GM19467 (cell line): ENCODE results near the gene PNMA1.

ENCODE experiments used
- ATAC-seq: cut with Tn5 transposase; IDR thresholded peaks from one replicate; pipeline ENCODE4 v1.9.1; 2021; ENCODE audit warnings: mild to moderate bottlenecking, moderate library complexity; ENCODE audit not compliant: unreplicated experiment

Gene PNMA1

GRCh38 chr14:73739174-73739898, 25.2 kb upstream of the PNMA1 start:
- ATAC-seq, result no peak

DNA sequence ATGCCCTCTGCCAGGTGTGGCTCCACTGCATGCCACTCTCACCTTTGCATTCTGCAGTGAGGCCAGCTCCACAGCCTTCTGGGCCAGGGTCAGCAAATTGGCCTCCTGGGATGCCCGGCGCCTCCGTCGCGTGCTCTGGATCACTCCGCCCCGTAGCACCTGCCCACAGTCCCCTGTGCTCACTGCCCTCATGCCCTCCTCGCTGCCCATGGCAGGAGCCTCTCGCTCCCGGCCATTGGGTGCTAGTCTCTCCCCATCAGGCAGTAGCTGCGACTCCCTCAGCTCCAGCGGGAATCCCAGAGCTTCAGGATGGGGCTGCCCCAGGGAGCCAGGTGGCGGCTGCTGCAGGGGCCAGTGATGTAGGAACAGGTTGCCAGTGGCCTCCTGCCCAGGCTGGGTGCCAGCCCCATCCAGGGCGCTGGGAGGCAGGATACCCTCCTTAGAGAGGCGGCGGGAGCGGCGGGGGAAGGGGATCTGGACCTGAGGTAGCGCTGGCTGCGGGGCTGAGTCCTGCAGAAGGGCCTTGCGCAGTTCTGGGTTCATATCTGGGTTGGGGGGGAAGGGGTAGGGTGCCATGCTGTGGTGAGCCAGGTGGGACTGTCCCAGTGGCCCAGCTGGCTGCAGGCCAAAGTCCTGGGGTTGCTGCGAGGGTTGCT, 24.5 kb upstream of the PNMA1 start:
- ATAC-seq, result no peak

- ATAC-seq, result no peak
Measured at GRCh38 chr14:73736842-73737241, 22.7 kb upstream of the PNMA1 start.

- no peak for ATAC-seq
Measured at GRCh38 chr14:73732006-73732405, 17.8 kb upstream of the PNMA1 start.

DNA sequence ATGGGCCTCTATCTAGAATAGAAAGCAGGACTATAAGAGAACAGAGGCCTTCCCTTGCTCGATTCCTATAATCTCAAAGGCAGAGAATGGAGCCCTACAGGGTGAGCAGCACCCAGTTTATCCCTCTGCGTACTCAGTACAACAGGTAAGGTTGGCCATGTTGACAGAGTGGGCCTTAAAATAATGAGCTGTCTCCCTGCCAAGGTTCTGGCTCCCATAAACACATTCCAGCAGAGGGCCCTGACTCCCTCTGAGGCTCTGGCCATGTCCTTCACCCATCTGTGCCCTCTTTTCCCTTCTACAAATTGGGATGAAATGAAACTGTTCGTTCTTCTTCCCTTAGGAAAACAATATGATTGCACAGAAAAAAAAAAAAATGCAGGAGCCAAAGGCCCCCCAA, 16.9 kb upstream of the PNMA1 start:
- no peak for ATAC-seq

DNA sequence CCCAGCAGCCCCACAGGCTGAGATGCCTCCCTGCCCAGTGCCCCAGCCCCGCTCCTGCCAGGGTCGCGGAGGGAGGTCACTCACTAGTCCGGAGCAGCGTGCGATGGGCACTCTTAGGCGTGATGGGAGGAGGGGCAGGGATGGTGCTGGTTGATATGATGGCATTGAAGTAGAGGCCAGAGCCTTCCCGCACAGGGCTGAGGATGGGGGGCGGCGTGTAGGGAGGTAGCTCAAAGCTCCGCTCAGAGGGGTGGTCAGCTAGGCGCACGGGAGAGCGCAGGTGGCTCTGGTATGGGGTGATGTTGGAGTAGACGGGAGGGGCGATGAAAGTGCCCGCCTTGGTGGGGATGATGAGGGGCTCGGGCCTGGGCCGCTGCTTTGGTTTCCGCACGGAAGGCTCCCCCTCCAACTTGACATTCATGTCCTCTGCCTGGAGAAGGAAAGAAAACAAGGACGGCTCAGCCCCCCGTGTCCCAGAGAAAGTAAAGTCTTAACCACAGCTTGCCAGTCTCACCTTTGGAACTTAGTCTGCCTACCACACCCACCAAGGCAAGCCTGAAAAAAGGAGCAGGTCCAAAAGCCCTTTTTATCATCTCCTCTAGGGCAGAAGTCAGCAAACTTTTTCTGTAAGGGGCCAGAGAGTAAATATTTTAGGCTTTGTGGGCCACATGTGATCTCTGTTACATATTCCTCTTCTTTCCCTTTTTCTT, 15.5 kb upstream of the PNMA1 start:
- ATAC-seq, result no peak

DNA sequence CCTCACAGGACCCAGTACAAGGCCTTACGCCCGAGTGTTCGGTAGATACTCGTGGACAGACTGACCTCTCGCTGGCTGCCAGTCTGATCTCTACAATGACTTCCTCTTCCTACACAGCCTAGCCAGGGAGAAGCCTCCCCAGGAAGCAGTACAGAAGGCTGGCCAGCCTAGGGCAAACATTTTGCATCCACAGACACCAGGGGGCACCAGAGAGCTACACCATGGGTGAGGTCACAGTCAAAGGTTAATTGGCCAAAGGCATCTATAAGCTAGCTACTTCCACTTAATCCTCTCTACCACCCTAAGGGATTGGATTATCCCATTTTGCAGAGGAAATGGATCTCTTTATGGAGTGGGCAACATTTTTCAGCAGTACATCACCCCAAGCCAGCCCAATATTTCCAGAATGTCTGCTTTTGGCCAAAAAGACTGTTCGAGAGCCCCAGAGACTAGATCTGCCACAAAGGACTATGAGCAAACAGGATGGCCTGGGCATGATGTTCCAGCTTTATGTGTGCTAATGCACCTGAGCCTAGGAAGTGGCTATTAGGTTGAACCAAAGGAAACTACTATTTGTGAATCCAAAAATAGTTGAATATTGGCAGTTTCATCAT, 14.6 kb upstream of the PNMA1 start:
- no peak for ATAC-seq

DNA sequence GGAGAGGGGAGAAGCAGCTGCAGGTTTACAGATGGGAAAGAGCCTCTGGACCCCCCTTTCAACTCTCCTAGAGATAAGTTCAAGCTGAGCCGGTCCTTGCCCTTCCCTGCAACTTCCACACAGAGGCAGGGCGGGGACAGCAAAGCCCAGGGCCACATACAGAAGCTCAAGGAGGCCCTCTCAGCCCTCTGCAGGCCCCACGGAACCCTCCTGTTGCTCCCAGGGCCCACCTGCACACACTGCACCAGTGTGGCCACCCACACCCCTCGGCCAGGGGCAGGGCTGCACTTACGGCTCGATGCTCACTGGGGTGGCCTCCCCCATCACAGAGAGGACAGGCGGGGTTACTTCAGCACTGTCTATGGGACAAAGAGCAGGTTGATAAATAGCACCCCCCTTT, 13.0 kb upstream of the PNMA1 start:
- no peak for ATAC-seq

GRCh38 chr14:73726025-73726961, 12.1 kb upstream of the PNMA1 start:
- no peak for ATAC-seq

DNA sequence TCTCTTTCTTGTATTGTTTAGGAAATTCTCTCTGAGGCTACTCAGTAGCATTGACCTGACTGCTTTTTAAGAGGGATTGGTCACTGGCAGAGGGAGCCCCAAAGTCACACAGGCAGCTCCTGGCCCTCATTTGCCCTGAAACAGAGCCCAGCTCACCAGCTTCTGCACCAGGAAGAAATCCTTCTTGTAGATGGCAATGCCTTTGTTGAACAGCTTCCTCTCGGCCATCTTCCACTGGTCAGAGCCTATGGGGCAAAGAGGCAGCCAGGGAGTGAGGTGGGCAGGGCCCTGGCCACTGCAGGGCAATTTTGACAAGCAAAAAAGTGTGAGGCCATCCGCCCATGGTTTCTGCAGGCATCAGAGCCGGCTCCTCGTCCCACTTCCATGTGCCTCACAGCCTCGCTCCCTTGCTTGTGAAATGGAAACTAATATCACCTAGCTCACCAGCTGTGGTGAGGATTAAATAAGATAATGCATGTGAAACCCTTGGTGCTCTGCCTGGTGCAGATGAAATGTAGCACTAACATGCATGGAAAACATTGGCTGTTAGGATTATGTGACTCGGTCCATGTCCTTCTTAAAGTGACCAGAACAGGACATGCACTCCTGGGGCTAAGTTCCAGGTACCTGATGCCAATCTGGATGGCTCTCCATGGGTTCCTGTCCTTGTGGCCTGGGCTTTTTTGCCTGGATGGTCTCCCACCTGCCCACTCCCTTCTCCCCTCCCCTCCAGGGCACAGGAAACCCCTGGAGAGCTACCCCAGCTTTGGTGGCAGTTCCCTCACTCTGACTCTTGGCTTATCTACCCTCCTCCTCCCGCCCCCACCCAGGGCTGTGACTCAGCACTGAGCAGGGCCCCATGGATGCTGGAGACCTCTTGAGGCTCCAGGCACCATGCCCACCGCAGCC, 11.2 kb upstream of the PNMA1 start:
- ATAC-seq, result no peak

DNA sequence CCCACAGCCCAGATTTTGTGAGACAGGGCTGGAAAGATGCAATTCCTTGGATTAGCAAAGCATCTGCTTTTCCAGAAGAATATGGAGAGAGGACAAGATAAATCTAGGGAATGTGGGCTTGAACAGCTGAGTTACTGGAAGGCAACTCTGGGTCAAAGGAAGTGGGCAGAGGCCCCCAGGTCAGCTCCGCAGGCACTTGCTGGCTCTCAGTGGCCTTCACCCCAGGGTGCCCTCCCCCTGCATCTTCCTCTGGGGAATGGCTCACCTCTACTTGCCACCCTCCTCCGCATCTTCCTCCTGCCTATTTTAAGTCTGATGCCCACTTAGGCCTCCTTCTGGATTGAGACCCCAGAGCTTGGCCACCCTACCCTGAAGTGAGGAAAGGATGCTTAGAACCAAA, 10.5 kb upstream of the PNMA1 start:
- no peak for ATAC-seq

DNA sequence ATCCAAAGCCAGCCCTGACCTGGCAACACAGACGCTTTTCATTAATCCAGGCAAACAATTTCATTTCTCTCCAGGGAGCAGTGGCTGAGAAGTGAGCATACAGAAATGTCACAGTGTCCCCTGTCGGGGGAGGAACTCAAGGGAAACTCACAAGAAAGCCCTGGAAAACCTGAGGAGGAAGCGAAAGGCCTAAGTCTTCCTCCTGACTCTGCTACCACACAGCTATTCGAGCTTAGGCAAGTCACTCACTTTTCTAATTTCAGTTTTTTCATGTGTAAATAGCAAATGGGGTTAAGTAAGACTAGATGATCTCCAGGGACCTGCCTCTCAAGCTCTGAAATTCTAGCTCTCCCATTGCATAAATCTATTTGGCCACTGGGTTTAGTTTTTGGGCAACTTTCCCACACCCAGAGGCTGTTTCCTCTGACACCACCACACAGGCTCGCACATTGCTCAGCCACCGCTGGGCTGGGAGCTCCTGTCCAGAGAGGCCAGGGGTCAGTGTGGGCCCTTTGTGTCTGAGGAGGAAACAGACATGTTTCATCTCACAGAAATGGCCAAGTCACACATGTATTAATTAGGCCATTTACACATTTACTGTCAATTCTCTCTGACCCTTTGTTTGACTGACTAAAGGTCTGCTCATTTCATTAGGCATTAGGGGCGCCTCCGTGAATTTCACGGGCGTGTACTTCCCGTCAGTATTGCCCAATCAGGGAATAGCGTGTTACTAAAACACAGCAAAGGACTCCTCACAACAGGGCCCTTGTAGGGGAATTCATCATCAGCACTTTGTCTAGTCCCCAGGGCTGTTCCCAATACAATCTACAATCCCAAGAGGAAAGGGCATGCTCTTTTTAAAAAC, 9.8 kb upstream of the PNMA1 start:
- ATAC-seq, result no peak

DNA sequence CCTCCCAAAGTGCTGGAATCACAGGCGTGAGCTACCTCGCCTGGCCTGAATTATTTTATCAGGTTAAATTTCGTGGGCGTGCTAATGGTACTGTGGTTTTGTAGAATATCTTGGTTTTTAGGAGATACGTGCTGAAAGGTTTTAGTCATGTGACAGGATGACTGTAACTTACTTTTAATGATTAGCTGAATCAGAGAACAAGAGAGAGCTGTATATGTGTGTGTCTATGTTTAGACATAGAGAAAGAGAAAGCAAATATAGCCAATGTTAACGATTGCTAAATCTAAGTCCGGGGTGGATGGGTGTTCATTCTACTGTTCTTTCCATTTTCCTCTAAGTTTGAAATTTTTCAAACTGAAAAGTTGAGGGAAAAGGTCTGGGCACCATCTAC, 9.2 kb upstream of the PNMA1 start:
- peak; percentile 51 for ATAC-seq

DNA sequence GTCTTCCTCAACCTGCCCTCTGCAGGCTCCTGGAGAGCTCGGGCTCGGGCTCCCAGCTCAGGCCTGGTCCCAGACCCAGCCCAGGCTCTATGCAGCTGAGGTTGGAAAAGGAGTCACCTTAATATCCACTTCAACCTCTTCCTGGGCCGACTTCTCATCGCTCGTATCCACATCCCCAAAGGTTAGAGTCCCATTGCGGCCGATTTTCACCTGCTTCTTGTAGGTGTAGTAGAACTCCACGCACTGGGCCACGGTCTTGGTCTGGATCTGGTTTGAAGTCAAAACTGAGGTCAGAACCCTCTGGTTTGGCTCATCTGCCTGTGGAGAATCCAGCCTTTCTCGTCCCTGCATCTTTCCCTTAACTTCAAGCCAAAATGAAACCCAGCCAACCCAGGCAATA, 8.4 kb upstream of the PNMA1 start:
- no peak for ATAC-seq

DNA sequence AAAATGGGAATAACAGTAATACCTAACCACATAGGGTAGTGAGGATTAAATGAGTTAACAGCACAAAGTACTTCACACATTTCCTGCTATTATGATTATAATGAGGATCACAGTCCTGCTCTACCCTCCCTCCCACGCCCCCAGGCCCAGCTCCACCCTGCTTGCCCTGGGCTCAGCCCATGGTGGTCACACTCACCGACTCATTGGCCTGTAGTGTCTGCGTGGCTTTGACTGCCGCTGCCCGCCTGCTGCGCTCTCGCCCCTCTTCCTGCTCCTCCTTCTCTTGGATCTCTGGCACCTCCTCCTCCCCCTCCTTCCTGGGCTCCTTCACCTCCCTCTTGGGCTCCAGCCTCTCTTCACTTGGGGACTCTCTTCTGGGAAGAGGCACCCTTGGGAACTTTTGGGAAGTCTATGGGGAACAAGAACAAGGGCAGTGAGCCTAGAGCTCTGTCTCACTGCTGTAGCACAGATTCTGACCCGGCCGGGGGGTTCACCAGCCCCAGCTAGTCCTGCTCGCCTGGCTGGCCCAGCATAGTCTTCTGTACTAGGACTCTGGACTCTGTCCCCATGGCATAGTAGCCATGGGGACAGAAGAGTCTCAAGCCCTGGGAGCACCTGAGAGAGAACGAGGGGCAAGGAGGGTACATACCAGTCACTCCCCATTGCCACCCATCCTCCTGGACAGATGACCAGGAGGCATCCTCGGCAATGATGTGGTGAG, 7.1 kb upstream of the PNMA1 start:
- ATAC-seq, result no peak

DNA sequence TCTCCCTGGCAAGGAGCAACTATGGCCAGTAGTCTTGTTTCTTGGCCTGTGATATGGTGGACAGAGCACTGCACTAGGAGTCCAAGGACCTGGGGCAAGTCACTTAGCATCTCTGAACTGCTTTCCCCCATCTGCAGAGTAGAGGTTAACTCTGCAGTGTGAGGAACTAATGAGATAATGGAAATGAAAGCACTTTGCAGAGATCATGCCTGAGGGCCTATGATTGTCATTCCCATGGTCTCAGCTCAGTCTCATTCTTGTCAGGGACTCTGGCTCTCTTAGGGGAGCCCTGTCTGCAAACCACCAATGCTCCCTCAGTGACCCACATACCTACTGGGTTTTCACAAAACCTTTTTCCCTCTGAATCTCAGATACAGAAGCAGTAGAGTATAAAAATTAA, 6.5 kb upstream of the PNMA1 start:
- no peak for ATAC-seq

DNA sequence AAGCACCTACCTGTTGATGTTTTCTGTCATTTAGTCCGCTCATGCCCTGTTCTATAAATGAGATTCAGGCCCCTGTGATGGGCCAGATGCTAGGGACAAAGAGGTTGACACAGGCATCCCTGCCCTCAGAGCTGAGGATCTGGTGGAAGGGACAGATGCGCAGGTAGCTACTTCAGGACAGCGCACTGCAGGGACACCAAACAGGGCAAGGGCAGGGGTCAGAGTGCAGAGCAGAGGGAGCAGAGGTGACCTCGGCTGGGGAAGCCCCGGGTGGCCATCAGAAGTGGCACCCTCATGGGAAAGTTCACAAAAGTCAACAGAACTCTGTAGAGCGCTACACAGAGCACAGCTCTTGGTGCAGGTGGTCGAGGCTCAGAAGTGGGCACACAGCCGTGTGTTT, 5.6 kb upstream of the PNMA1 start:
- no peak for ATAC-seq

GRCh38 chr14:73719361-73719760, 5.2 kb upstream of the PNMA1 start:
- no peak for ATAC-seq
